Peyer's patch (tissue), 4 donors: Measurements from ENCODE around the gene RNF213. TPM values are rescaled to one million over a fixed set of nuclear protein-coding genes. Genes with fewer than 3 reads are reported as not detected.
"Not testable (repeated sequence)": the region's sequence is repeated elsewhere in the genome, so short reads cannot be mapped to it uniquely, and the experiment has no call there.

Source experiments
- DNase-seq, 3 donors: peaks; one replicate each; pipeline ENCODE4 v3.0.0-alpha.2; 2017 to 2019
- H3K27ac ChIP-seq, 4 donors: fragments of 200-600 bp; sonication (generic); one replicate each; pipeline ENCODE4 v1.5.1; 2016 to 2019
- H3K27me3 ChIP-seq, 2 donors: fragments of 200-600 bp; sonication (generic); one replicate each; pipeline ENCODE4 v1.5.1; 2019
- H3K36me3 ChIP-seq, 3 donors: fragments of 200-600 bp; sonication (generic); one replicate each; pipeline ENCODE4 v1.5.1; 2016 to 2019
- H3K4me1 ChIP-seq, 4 donors: fragments of 200-600 bp; sonication (generic); one replicate each; pipeline ENCODE4 v1.5.1; 2016 to 2019
- H3K4me3 ChIP-seq, 4 donors: fragments of 200-600 bp; sonication (generic); 1 replicate in 3 of 4; 2 replicates in 1 of 4; pipeline ENCODE4 v1.5.1; 2016 to 2019; ENCODE audit warnings: mild to moderate bottlenecking in 1 of 4
- H3K9me3 ChIP-seq, 4 donors: fragments of 200-600 bp; sonication (generic); one replicate each; pipeline ENCODE4 v1.5.1; 2016 to 2019; ENCODE audit warnings: mild to moderate bottlenecking in 1 of 4
- POLR2A ChIP-seq, 2 donors: fragments of 450-650 bp; IDR thresholded peaks; one replicate each; pipeline ENCODE4 v1.5.1; 2017; ENCODE audit warnings: antibody characterized with exemption in 2 of 2, mild to moderate bottlenecking in 2 of 2, moderate library complexity in 2 of 2
- total RNA-seq, 4 donors: library from RNA; depleted of rRNA; stranded (reverse); fragments of >200 nt; gene quantifications; one replicate each; pipeline ENCODE4 v1.1.0, GENCODE V29; 2016
- TF ChIP-seq, protein P1 (sequence below), 6 experiments: fragments of 450-650 bp in 4 of 6; fragments of 200-600 bp in 2 of 6; sonication (generic) in 1 of 6; IDR thresholded peaks; one replicate each; pipeline ENCODE4 v1.5.1; 2017 to 2019; ENCODE audit warnings: antibody characterized with exemption in 6 of 6, mild to moderate bottlenecking in 3 of 6, moderate library complexity in 1 of 6

RNF213 gene
- total RNA-seq, 4 donors from 2014 or later = 187 to 404 (median 293) TPM

DNA sequence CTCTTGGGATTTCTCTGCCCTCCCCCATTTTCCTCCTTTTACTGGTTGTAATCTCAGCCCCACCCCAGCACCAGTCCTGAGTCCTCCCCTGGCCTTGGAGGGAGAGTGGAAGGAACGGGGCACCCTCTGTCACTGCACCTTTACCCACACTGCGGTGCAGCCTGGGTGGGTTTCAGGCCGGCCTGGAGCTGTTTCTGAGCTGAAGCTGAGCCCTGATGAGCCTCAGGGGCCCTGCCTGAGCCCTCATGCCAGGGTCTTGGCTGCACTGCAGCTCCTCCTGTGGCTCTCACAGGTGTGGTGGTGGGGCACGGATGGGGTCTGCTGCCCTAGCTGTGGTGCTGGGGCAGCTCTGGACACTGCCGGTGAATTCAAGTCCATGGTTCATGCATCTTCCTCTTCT is 34.5 kb downstream of the RNF213 start:
- Histone ChIP-seq H3K4me1 (no peaks in the 10 kb centered on the region), H3K36me3 (peaks cover 0 to 100% (median 0%) of the 10 kb centered on the region in 3 donors), H3K27ac (no peak overlapping the region), H3K9me3 (no peaks in the 10 kb centered on the region), H3K4me3 (no peak overlapping the region), H3K27me3 (no peaks in the 10 kb centered on the region)
- TF ChIP-seq, protein P1, sequence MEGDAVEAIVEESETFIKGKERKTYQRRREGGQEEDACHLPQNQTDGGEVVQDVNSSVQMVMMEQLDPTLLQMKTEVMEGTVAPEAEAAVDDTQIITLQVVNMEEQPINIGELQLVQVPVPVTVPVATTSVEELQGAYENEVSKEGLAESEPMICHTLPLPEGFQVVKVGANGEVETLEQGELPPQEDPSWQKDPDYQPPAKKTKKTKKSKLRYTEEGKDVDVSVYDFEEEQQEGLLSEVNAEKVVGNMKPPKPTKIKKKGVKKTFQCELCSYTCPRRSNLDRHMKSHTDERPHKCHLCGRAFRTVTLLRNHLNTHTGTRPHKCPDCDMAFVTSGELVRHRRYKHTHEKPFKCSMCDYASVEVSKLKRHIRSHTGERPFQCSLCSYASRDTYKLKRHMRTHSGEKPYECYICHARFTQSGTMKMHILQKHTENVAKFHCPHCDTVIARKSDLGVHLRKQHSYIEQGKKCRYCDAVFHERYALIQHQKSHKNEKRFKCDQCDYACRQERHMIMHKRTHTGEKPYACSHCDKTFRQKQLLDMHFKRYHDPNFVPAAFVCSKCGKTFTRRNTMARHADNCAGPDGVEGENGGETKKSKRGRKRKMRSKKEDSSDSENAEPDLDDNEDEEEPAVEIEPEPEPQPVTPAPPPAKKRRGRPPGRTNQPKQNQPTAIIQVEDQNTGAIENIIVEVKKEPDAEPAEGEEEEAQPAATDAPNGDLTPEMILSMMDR (IDR thresholded peaks at IDR 0.05) = no peak
- TF ChIP-seq POLR2A (IDR thresholded peaks at IDR 0.05) = no peak
- no peak for DNase-seq

DNA sequence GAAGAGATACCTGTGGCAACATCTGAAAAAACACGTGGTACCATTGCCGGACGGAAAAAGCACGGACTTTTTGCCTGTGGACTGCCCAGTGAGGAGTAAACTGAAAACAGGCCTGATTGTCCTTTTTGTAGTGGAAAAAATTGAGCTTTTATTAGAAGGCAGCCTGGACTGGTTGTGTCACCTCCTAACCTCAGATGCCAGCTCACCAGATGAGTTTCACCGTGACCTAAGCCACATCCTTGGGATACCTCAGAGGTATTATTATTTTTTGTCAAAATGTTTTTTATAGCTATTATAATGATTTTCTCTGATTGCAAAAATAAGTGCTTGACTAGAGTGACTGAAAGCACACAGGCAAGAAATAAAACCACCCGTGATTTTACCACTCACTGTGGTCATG is 34.9 kb downstream of the RNF213 start:
- DNase-seq = no peak
- Histone ChIP-seq H3K4me3 (no peak overlapping the region), H3K36me3 (peaks cover 0 to 100% (median 0%) of the 10 kb centered on the region in 3 donors), H3K4me1 (no peaks in the 10 kb centered on the region), H3K27ac (no peak overlapping the region), H3K9me3 (no peaks in the 10 kb centered on the region), H3K27me3 (no peaks in the 10 kb centered on the region)
- TF ChIP-seq, protein P1 (IDR thresholded peaks at IDR 0.05) = no peak
- no peak for TF ChIP-seq POLR2A (IDR thresholded peaks at IDR 0.05)

DNA sequence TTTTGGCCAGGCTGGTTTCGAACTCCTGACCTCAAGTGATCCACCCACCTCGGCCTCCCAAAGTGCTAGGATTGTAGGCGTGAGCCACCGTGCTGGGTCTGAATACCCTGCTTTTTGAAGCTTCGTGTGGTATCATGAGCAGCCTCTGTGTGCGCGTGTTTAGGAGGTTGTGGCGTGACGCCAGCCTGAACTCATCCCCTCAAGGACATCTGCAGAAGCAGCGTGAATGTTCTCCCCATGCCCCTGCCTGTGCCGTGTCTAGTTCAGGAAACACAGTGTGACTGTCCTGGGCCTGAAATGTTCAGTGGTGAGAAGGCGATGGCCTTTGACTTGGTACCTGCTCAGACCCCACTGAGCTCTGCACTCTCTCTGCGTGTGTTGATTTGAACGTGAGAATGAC is 35.6 kb downstream of the RNF213 start:
- DNase-seq = no peak
- Histone ChIP-seq H3K4me1 (no peaks in the 10 kb centered on the region), H3K36me3 (peaks cover 0 to 100% (median 0%) of the 10 kb centered on the region in 3 donors), H3K9me3 (no peaks in the 10 kb centered on the region), H3K4me3 (no peak overlapping the region), H3K27me3 (no peaks in the 10 kb centered on the region), H3K27ac (no peak overlapping the region)
- TF ChIP-seq POLR2A (IDR thresholded peaks at IDR 0.05) = no peak
- TF ChIP-seq, protein P1 (IDR thresholded peaks at IDR 0.05) = no peak

DNA sequence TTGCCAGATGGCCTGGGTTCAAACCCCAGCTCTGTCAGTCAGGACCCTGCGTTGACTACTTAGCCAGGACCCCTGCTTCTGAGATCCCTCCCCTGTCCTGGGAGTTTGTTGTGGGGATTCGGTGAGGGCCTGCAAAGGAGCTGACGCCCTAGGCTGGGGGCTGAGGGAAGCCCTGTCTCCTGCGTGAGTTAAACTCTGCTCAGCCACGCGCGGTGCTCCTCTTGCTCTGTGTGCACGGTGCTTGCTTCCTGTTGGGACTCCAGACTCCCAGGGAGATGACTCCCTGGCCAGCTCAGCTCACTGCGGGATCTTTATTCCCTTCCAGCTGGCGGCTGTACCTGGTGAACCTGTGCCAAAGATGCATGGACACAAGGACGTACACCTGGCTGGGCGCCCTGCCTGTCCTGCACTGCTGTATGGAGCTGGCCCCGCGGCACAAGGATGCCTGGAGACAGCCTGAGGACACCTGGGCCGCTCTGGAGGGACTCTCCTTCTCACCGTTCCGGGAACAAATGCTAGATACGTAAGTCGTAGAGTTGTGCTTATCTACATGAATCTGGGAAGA is 37.4 kb downstream of the RNF213 start:
- TF ChIP-seq, protein P1 (IDR thresholded peaks at IDR 0.05) = no peak
- TF ChIP-seq POLR2A (IDR thresholded peaks at IDR 0.05) = no peak
- H3K27me3 ChIP-seq = no peaks in the 10 kb centered on the region
- peaks cover 0 to 98% (median 5%) of the 10 kb centered on the region in 3 donors for H3K36me3 ChIP-seq
- no peak overlapping the region for H3K27ac ChIP-seq
- H3K9me3 ChIP-seq = no peaks in the 10 kb centered on the region
- no peaks in the 10 kb centered on the region for H3K4me1 ChIP-seq
- H3K4me3 ChIP-seq = no peak overlapping the region
- DNase-seq = no peak

DNA sequence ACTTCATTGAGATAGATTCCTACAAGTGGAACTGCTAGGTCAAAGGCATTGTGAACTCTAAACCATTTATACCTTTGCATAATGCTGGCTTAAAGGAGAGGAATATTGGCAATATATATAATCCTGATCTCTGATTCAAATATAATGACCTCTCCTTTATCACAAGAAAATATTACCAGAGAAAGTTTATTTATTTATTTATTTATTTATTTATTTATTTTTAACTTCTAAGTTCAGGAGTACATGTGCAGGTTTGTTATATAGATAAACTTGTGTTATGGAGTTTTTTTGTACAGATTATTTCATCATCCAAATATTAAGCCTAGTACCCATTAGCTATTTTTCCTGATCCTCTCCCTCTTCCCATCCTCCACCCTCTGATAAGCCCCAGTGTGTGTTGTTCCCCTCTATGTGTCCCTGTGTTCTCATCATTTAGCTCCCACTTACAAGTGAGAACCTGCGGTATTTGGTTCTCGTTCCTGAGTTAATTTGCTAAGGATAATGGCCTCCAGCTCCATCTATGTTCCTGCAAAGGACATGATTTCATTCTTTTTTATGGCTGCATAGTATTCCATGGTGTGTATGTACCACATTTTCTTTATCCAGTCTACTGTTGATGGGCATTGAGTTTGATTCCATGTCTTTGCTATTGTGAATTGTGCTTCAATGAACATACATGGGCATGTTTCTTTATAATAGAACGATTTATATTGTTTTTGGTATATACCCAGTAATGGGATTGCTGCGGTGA is 38.9 kb downstream of the RNF213 start:
- H3K4me1 ChIP-seq, H3K27ac ChIP-seq, H3K4me3 ChIP-seq, H3K9me3 ChIP-seq, DNase-seq, H3K27me3 ChIP-seq: not testable (repeated sequence)
- peaks cover 0 to 98% (median 5%) of the 10 kb centered on the region in 3 donors for H3K36me3 ChIP-seq

DNA sequence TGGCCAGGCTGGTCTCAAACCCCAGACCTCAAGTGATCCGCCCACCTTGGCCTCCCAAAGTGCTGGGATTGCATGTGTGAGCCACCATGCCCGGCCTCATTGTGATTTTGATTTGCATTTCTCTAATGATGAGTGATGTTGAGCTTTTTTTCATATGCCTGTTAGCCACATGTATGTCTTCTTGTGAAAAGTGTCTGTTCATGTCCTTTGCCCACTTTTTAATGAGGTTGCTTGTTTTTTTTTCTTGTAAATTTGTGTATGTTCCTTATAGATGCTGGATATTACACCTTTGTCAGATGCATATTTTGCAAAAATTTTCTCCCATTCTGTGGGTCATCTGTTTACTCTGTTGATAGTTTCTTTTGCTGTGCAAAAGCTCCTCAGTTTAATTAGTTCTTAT is 40.1 kb downstream of the RNF213 start:
- H3K4me1 ChIP-seq, H3K4me3 ChIP-seq, H3K9me3 ChIP-seq, DNase-seq, H3K27me3 ChIP-seq, H3K27ac ChIP-seq: not testable (repeated sequence)
- H3K36me3 ChIP-seq = peaks cover 0 to 98% (median 5%) of the 10 kb centered on the region in 3 donors
